HepG2 (cell line): ENCODE data around the gene CHN1. TPM values are rescaled to one million over a fixed set of nuclear protein-coding genes. Genes with fewer than 3 reads are reported as not detected.

Experiments used
- ATAC-seq: fragments of 200-7000 bp; cut with Tn5 transposase; 3 replicates; pipeline ENCODE4 v1.9.1; 2020; ENCODE audit warnings: mild to moderate bottlenecking, moderate library complexity
- BruUV-seq: library from RNA; stranded (reverse); fragments of 400-500 nt; replicated peaks from 2 replicates; lab custom pipeline; 2021; lab: Mats Ljungman, UMichigan
- CTCF ChIA-PET: fragments of 300-600 bp; formaldehyde crosslinking; extraction: SDS; loops from one replicate; lab custom pipeline; 2021; ENCODE audit warnings: low total read pairs, inconsistent platforms, low intra/inter-chr PET ratio; lab: Yijun Ruan, JAX
- POLR2A ChIA-PET: fragments of 350-600 bp; sonication (Branson Sonifier 250); formaldehyde crosslinking; loops from one replicate; lab custom pipeline; 2020; ENCODE audit warnings: antibody characterized with exemption, inconsistent platforms; lab: Yijun Ruan, JAX
- DNase-seq: peaks from one replicate; pipeline ENCODE4 v3.0.0-alpha.2; 2015; ENCODE audit warnings: low spot score
- FAIRE-seq: peaks from 3 replicates; lab custom pipeline; 2011; peaks lifted over from hg19 to GRCh38; lab: Jason Lieb, UNC
- H2AFZ ChIP-seq: one replicate; pipeline ENCODE4 v1.6.1; 2011; ENCODE audit warnings: low read length, inconsistent platforms
- H3K27ac ChIP-seq: fragments of 300-600 bp; 3 replicates; pipeline ENCODE4 v1.8.0; 2011; ENCODE audit warnings: mixed run types, mild to moderate bottlenecking, mixed read lengths, low read length, inconsistent platforms; ENCODE audit not compliant: insufficient read depth; ENCODE audit errors: extremely low read length
- H3K27me3 ChIP-seq, 2 experiments: fragments of 200-600 bp in 1 of 2; 2 replicates in 1 of 2; 3 replicates in 1 of 2; pipeline versions ENCODE4 v1.6.0 to v1.8.0; 2011; ENCODE audit warnings: low read length in 2 of 2, mild to moderate bottlenecking in 2 of 2, moderate library complexity in 2 of 2, inconsistent platforms in 1 of 2; ENCODE audit not compliant: insufficient read depth in 2 of 2, control insufficient read depth in 1 of 2
- H3K36me3 ChIP-seq, 2 experiments: fragments of 200-600 bp in 1 of 2; replicated peaks in 1 of 2; 2 replicates in 1 of 2; 3 replicates in 1 of 2; pipeline versions ENCODE4 v1.5.1 to v1.8.0; 2011; ENCODE audit warnings: low read length in 2 of 2, inconsistent platforms in 1 of 2; ENCODE audit not compliant: insufficient read depth in 2 of 2, control insufficient read depth in 1 of 2
- H3K4me1 ChIP-seq: 2 replicates; pipeline ENCODE4 v1.5.1; 2012; ENCODE audit warnings: low read length, inconsistent platforms; ENCODE audit not compliant: insufficient read depth
- H3K4me2 ChIP-seq: 2 replicates; pipeline ENCODE4 v1.6.0; 2011; ENCODE audit warnings: low read depth, low read length, inconsistent platforms
- H3K4me3 ChIP-seq, 3 experiments: fragments of 200-600 bp in 1 of 3; sonication (generic), shearing (Covaris generic) in 1 of 3; replicated peaks in 1 of 3; 2 replicates each; pipeline ENCODE4 v1.5.1; 2011 to 2016; ENCODE audit warnings: low read length in 3 of 3, inconsistent platforms in 2 of 3, low read depth in 2 of 3, mild to moderate bottlenecking in 2 of 3, control low read depth in 1 of 3, mixed read lengths in 1 of 3; ENCODE audit not compliant: insufficient read depth in 1 of 3
- H3K79me2 ChIP-seq: one replicate; pipeline ENCODE4 v1.6.1; 2011; ENCODE audit warnings: low read length, inconsistent platforms; ENCODE audit not compliant: insufficient read depth
- H3K9ac ChIP-seq: 2 replicates; pipeline ENCODE4 v1.6.0; 2011; ENCODE audit warnings: mild to moderate bottlenecking, low read depth, low read length, inconsistent platforms; ENCODE audit not compliant: insufficient read depth
- H3K9me3 ChIP-seq: 2 replicates; pipeline ENCODE4 v1.5.1; 2012; ENCODE audit warnings: mild to moderate bottlenecking, low read length
- H4K20me1 ChIP-seq: 2 replicates; pipeline ENCODE4 v1.6.0; 2011; ENCODE audit warnings: inconsistent platforms, mild to moderate bottlenecking, low read length, moderate library complexity; ENCODE audit not compliant: insufficient read depth
- CBFB ChIP-seq: sonication (generic); formaldehyde crosslinking; IDR thresholded peaks from 2 replicates; pipeline ENCODE4 v1.4.0; 2020; ENCODE audit warnings: missing genetic modification reagents
- EEA1 ChIP-seq: sonication (generic); formaldehyde crosslinking; IDR thresholded peaks from 2 replicates; pipeline ENCODE4 v1.5.1; 2020; ENCODE audit warnings: mild to moderate bottlenecking, missing genetic modification reagents, borderline replicate concordance
- HIVEP1 ChIP-seq: sonication (generic); formaldehyde crosslinking; IDR thresholded peaks from 2 replicates; pipeline ENCODE4 v1.4.0; 2020; ENCODE audit warnings: mild to moderate bottlenecking, missing genetic modification reagents
- KDM5A ChIP-seq: fragments of 200-600 bp; sonication (generic); IDR thresholded peaks from 2 replicates; pipeline ENCODE4 v1.7.0; 2018; ENCODE audit warnings: antibody characterized with exemption, mild to moderate bottlenecking, low read length, borderline replicate concordance
- MATR3 ChIP-seq: sonication (generic); formaldehyde crosslinking; IDR thresholded peaks from 2 replicates; pipeline ENCODE4 v1.4.0; 2020; ENCODE audit warnings: missing genetic modification reagents
- RELA ChIP-seq: sonication (generic); formaldehyde crosslinking; IDR thresholded peaks from 2 replicates; pipeline ENCODE4 v1.4.0; 2020; ENCODE audit warnings: missing genetic modification reagents
- SRSF4 ChIP-seq: fragments of 200-400 bp; formaldehyde crosslinking; IDR thresholded peaks from one replicate; pipeline ENCODE4 v1.6.1; 2018; ENCODE audit warnings: mild to moderate bottlenecking, low read depth, low read length, moderate library complexity; ENCODE audit not compliant: poor library complexity, severe bottlenecking
- ZBTB8A ChIP-seq: sonication (generic); formaldehyde crosslinking; IDR thresholded peaks from 2 replicates; pipeline ENCODE4 v1.4.0; 2020; ENCODE audit warnings: mild to moderate bottlenecking, low read depth, missing genetic modification reagents, borderline replicate concordance
- ZFP1 ChIP-seq: IDR thresholded peaks from 2 replicates; pipeline ENCODE4 v1.6.1; 2016
- ZFX ChIP-seq: sonication (generic); formaldehyde crosslinking; IDR thresholded peaks from 2 replicates; pipeline ENCODE4 v1.4.0; 2020; ENCODE audit warnings: mild to moderate bottlenecking, low read depth, missing genetic modification reagents, moderate library complexity
- ZNF235 ChIP-seq: sonication (generic); formaldehyde crosslinking; IDR thresholded peaks from 2 replicates; pipeline ENCODE4 v1.8.1; 2023; ENCODE audit warnings: mild to moderate bottlenecking, missing genetic modification reagents, borderline replicate concordance
- ZNF331 ChIP-seq: sonication (generic); formaldehyde crosslinking; IDR thresholded peaks from 2 replicates; pipeline ENCODE4 v1.4.0; 2020; ENCODE audit warnings: missing genetic modification reagents
- ZNF883 ChIP-seq: sonication (generic); formaldehyde crosslinking; IDR thresholded peaks from 2 replicates; pipeline ENCODE4 v1.5.1; 2020; ENCODE audit warnings: mild to moderate bottlenecking, missing genetic modification reagents; ENCODE audit errors: not compliant biosample characterization
- WGBS: methylation state at CpG from one replicate; pipeline ENCODE4 v1.1.6; 2017; ENCODE audit warnings: low lambda C conversion rate; 5-methylcytosine and 5-hydroxymethylcytosine counted together
- in situ Hi-C: cut with HindIII; loops from 2 replicates; pipeline ENCODE4 v1.10.0; 2017; ENCODE audit warnings: low pct_unique_long_range_greater_than_20kb; ENCODE audit not compliant: extremely low pct_ligation_motif_present
- intact Hi-C: fragments of 100-400 bp; cut with micrococcal nuclease; formaldehyde crosslinking; loops from one replicate; pipeline ENCODE4 v1.10.0; 2022; ENCODE audit not compliant: unreplicated experiment
- polyA plus RNA-seq, 8 experiments: library from polyadenylated mRNA; depleted of rRNA in 3 of 8; stranded (reverse) in 7 of 8; unstranded in 1 of 8; fragments of >200 nt; fragmentation: Illumina TruSeq in 4 of 8; extraction: Trizol in 4 of 8; gene quantifications; 2 replicates each; pipeline versions ENCODE4 v1.2.1 to v1.2.3, GENCODE V29; 2011 to 2016; ENCODE audit warnings: low read depth in 4 of 8, missing spikeins in 1 of 8, mixed read lengths in 1 of 8; ENCODE audit not compliant: insufficient read depth in 1 of 8
- total RNA-seq, 5 experiments: library from RNA; depleted of rRNA; stranded (reverse); fragments of >200 nt; fragmentation: Illumina TruSeq; extraction: Trizol; gene quantifications; 2 replicates each; pipeline ENCODE4 v1.2.3, GENCODE V29; 2016; ENCODE audit warnings: low read depth in 1 of 5
- TF ChIP-seq, protein P1 (sequence below): IDR thresholded peaks from 2 replicates; pipeline ENCODE4 v1.6.1; 2016

Gene CHN1
- total and polyA plus RNA-seq, 2 of the 13 experiments (the other 11 are each of a cell fraction or from before 2014, with no cell fraction given), result 2.8 to 3.5 TPM

DNA sequence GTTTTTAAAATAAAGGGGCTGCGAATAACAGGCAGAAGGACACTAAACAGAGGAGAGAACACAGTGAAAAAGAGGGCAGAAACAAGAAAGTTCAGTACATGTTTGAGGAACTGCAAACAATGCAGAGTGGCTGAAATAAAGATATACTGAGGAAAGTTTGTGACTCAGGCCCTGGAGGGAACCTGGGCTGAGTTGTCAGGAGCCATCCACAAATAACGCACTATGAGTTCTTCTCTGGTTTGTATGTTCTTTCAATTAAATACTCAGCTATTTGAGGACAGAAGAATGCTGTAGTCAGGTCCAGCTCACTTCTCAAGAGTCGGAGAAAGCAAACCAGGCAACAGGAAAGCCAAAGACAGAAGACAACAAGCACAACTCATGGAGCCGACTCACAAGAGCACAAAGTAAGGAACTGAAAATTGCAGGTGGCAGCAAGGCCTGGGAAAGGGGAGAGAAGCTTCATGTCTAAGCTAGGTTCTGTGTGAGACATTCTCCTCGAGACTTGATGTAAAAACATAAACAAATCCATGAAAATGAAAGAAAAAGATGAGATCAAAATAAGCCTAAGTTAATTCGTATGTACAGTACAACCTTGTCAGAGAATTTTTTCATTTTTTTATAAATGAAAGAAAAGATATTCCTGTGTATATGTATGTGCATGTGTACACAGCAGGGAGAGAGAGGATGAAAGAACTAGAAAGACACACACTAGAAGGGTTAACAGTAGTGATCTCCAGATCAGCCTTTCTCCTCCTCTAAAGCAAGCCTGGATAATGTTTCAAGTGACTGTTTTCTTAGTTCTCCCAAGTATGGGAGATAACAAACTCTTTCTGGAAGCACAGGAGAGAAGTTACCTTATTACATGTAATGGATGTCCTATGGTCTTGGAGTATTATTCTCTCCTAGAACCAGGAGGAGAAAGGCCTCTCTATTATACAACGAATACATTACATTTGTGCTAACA, 41.5 kb downstream of the CHN1 start:
- no peak overlapping the region for H2AFZ ChIP-seq
- POLR2A ChIA-PET, result no interaction called here
- H3K9ac ChIP-seq, result no peak overlapping the region
- ATAC-seq, result no peak
- H4K20me1 ChIP-seq, result no peaks in the 10 kb centered on the region
- BruUV-seq, result no TSS peak
- TF ChIP-seq ZFP1 (no peak), MATR3 (CRISPR knock-in tag) (no peak), ZNF235 (CRISPR knock-in tag) (no peak), KDM5A (no peak), ZNF331 (no peak), HIVEP1 (CRISPR knock-in tag) (no peak), ZFX (CRISPR knock-in tag) (no peak), SRSF4 (no peak), EEA1 (CRISPR knock-in tag) (no peak), ZBTB8A (CRISPR knock-in tag) (no peak), CBFB (CRISPR knock-in tag) (no peak), RELA (no peak), ZNF883 (CRISPR knock-in tag) (no peak)
- TF ChIP-seq, protein P1, sequence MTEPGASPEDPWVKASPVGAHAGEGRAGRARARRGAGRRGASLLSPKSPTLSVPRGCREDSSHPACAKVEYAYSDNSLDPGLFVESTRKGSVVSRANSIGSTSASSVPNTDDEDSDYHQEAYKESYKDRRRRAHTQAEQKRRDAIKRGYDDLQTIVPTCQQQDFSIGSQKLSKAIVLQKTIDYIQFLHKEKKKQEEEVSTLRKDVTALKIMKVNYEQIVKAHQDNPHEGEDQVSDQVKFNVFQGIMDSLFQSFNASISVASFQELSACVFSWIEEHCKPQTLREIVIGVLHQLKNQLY (CRISPR knock-in tag), result no peak
- TF ChIP-seq, all 625 proteins: peak for 0
- CTCF ChIA-PET, result no interaction called here
- Histone ChIP-seq H3K9me3 (no peaks in the 10 kb centered on the region), H3K4me3 (no peak overlapping the region), H3K79me2 (no peaks in the 10 kb centered on the region), H3K27me3 (peaks cover 0 to 17% of the 10 kb centered on the region in 2 experiments; a peak in 2 of 5 replicates), H3K27ac (no peak overlapping the region), H3K36me3 (no peaks in the 10 kb centered on the region), H3K4me1 (no peaks in the 10 kb centered on the region), H3K4me2 (no peak overlapping the region)
- intact Hi-C loops, result no loop called here
- in situ Hi-C loops, result no loop called here
- DNase-seq (no peak), FAIRE-seq (no peak)
- WGBS, result 13% methylated on average over 7 of the region's 7 CpGs
